HL-60 (cell line): ENCODE measurements around the gene TRIP6.
"Not testable (repeated sequence)": the region's sequence is repeated elsewhere in the genome, so short reads cannot be mapped to it uniquely, and the experiment has no call there.

Experiments
- DNase-seq, 2 experiments: peaks; one replicate each; pipeline ENCODE4 v3.0.0-alpha.2; 2010 to 2020; ENCODE audit warnings: low read depth in 1 of 2, low spot score in 1 of 2
- H3K27ac ChIP-seq: fragments of 250-450 bp; sonication (Bioruptor Pico); replicated peaks from 2 replicates; pipeline ENCODE4 v1.5.1; 2020; ENCODE audit warnings: mild to moderate bottlenecking, moderate library complexity
- H3K27me3 ChIP-seq: fragments of 250-450 bp; sonication (Bioruptor Pico); 2 replicates; pipeline ENCODE4 v1.5.1; 2021; ENCODE audit warnings: mild to moderate bottlenecking, moderate library complexity; ENCODE audit not compliant: insufficient read depth, poor library complexity, severe bottlenecking
- H3K4me3 ChIP-seq: replicated peaks from 2 replicates; pipeline ENCODE4 v1.5.1; 2011; ENCODE audit warnings: mild to moderate bottlenecking, control low read depth, low read length; ENCODE audit not compliant: insufficient read depth
- CTCF ChIP-seq: IDR thresholded peaks from one replicate; pipeline ENCODE4 v1.5.1; 2011; ENCODE audit warnings: low read length, control low read depth, inconsistent platforms; ENCODE audit not compliant: insufficient read depth
- GABPA ChIP-seq: IDR thresholded peaks from 2 replicates; pipeline ENCODE4 v1.6.1; 2012; ENCODE audit warnings: low read depth
- POLR2AphosphoS5 ChIP-seq: IDR thresholded peaks from 2 replicates; pipeline ENCODE4 v1.6.1; 2012; ENCODE audit warnings: low read depth
- REST ChIP-seq: IDR thresholded peaks from 2 replicates; pipeline ENCODE4 v1.6.1; 2012; ENCODE audit warnings: low read depth; ENCODE audit not compliant: insufficient replicate concordance
- SPI1 ChIP-seq: IDR thresholded peaks from 2 replicates; pipeline ENCODE4 v1.6.1; 2012; ENCODE audit warnings: low read depth, mild to moderate bottlenecking, borderline replicate concordance

The TRIP6 gene

GRCh38 chr7:100908512-100908911 is 41.3 kb downstream of the TRIP6 start:
- TF ChIP-seq CTCF = no peak
- TF ChIP-seq REST = no peak
- TF ChIP-seq GABPA = no peak
- no peak for TF ChIP-seq POLR2AphosphoS5
- TF ChIP-seq SPI1 = no peak
- no peak for DNase-seq
- H3K27ac ChIP-seq = no peak overlapping the region
- no peak overlapping the region for H3K4me3 ChIP-seq
- H3K27me3 ChIP-seq = no peaks in the 10 kb centered on the region

- H3K27me3 ChIP-seq, H3K4me3 ChIP-seq: not testable (repeated sequence)
- DNase-seq = peak in 1 of 2 experiments; percentile 60
- peak overlapping the region; percentile 9; the same call in 1 of the 2 replicates for H3K27ac ChIP-seq
These were observed 43.3 kb downstream of the TRIP6 start for GRCh38 chr7:100910443-100910842.

- TF ChIP-seq GABPA = no peak
- TF ChIP-seq POLR2AphosphoS5 = no peak
- no peak for TF ChIP-seq CTCF
- no peak for TF ChIP-seq SPI1
- no peak for TF ChIP-seq REST
- Histone ChIP-seq H3K27me3 (no peaks in the 10 kb centered on the region), H3K4me3 (no peak overlapping the region), H3K27ac (no peak overlapping the region)
- no peak for DNase-seq
These were observed 44.3 kb downstream of the TRIP6 start for GRCh38 chr7:100911484-100911883.

- Histone ChIP-seq H3K27ac (no peak overlapping the region), H3K27me3 (no peaks in the 10 kb centered on the region), H3K4me3 (no peak overlapping the region)
- no peak for DNase-seq
- no peak for TF ChIP-seq POLR2AphosphoS5
- no peak for TF ChIP-seq CTCF
- TF ChIP-seq SPI1 = no peak
- no peak for TF ChIP-seq REST
- TF ChIP-seq GABPA = no peak
These were observed 47.2 kb downstream of the TRIP6 start for GRCh38 chr7:100914208-100914878.
